AG04450 (cell line): ENCODE results near the gene JMJD4. TPM values are rescaled to one million over a fixed set of nuclear protein-coding genes. Genes with fewer than 3 reads are reported as not detected.

Source experiments
- CTCF ChIA-PET: fragments of 300-600, 350-600 bp; formaldehyde crosslinking; extraction: SDS; loops from one replicate; lab custom pipeline; 2022; ENCODE audit warnings: antibody characterized with exemption, inconsistent platforms; lab: Charles Lee
- POLR2A ChIA-PET: fragments of 350-600 bp; formaldehyde crosslinking; extraction: SDS; loops from one replicate; lab custom pipeline; 2021; ENCODE audit warnings: antibody characterized with exemption, inconsistent platforms; lab: Yijun Ruan, JAX
- DNase-seq: peaks from one replicate; pipeline ENCODE4 v3.0.0-alpha.2; 2011; ENCODE audit warnings: low read depth, low spot score
- H3K27ac ChIP-seq: one replicate; pipeline ENCODE4 v1.5.1; 2012; ENCODE audit warnings: low read depth, low read length, control low read depth
- H3K27me3 ChIP-seq: one replicate; pipeline ENCODE4 v1.6.0; 2012; ENCODE audit warnings: low read length; ENCODE audit not compliant: control insufficient read depth, insufficient read depth
- H3K4me3 ChIP-seq: 2 replicates; pipeline ENCODE4 v1.5.1; 2011; ENCODE audit warnings: mild to moderate bottlenecking, low read depth, low read length, control low read depth
- H3K9me3 ChIP-seq: 2 replicates; pipeline ENCODE4 v1.5.1; 2012; ENCODE audit warnings: low read length; ENCODE audit not compliant: control insufficient read depth, insufficient read depth
- polyA plus RNA-seq: library from polyadenylated mRNA; depleted of rRNA; stranded (reverse); fragments of >200 nt; gene quantifications from 2 replicates; pipeline ENCODE4 v1.2.3, GENCODE V29; 2011
- TF ChIP-seq, protein P1 (sequence below): IDR thresholded peaks from 2 replicates; pipeline ENCODE4 v1.5.1; 2011; ENCODE audit warnings: low read depth, low read length, control low read depth, inconsistent platforms

JMJD4 gene
- polyA plus RNA-seq, 1 experiment = 13.4 TPM

GRCh38 chr1:227766653-227767277 is 31.7 kb upstream of the JMJD4 start:
- POLR2A ChIA-PET = no interaction called here
- TF ChIP-seq, protein P1, sequence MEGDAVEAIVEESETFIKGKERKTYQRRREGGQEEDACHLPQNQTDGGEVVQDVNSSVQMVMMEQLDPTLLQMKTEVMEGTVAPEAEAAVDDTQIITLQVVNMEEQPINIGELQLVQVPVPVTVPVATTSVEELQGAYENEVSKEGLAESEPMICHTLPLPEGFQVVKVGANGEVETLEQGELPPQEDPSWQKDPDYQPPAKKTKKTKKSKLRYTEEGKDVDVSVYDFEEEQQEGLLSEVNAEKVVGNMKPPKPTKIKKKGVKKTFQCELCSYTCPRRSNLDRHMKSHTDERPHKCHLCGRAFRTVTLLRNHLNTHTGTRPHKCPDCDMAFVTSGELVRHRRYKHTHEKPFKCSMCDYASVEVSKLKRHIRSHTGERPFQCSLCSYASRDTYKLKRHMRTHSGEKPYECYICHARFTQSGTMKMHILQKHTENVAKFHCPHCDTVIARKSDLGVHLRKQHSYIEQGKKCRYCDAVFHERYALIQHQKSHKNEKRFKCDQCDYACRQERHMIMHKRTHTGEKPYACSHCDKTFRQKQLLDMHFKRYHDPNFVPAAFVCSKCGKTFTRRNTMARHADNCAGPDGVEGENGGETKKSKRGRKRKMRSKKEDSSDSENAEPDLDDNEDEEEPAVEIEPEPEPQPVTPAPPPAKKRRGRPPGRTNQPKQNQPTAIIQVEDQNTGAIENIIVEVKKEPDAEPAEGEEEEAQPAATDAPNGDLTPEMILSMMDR = no peak
- H3K9me3 ChIP-seq = no peaks in the 10 kb centered on the region; the same call in 1 of the 2 replicates
- CTCF ChIA-PET = interaction anchor here (0.6 kb wide), 1 partner anchor 61 kb away, joined by 4 read pairs; no protein-coding TSS in a partner anchor
- no peak for DNase-seq
- H3K27me3 ChIP-seq = no peaks in the 10 kb centered on the region
- H3K27ac ChIP-seq = no peak overlapping the region
- H3K4me3 ChIP-seq = no peak overlapping the region

DNA sequence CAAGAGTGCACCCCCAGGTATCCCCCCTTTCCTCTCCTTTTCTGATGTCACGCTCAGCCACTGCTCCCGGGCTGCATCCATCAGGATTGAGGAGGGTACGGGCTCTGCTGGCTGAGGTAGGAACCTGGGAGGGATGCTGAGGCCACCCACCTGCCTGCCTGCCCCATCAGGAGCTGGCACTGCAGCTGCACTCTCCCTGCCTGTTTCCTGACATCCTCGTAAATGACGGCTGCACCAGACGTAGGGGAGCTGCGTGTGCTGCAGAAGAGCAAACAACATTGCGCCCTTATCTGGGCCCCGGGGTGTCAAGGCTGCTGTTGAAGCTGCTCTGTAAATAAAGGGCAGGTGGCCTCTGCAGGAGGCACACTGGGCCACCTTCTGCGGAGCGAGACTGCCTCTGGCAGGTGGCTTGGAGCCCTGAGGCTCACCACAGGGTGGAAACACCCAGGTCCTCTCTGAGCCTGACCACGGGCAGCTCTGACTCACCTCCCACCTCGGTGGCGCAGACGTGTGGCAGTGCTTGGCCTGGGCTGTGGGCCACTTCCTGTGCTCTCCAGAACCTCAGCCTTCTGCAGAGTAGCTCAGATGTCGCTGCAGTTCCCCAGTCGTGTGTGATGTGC is 31.0 kb upstream of the JMJD4 start:
- POLR2A ChIA-PET = no interaction called here
- CTCF ChIA-PET = interaction anchor here (0.6 kb wide), 1 partner anchor 61 kb away, joined by 4 read pairs; no protein-coding TSS in a partner anchor
- Histone ChIP-seq H3K9me3 (no peaks in the 10 kb centered on the region; the same call in 1 of the 2 replicates), H3K27me3 (no peaks in the 10 kb centered on the region), H3K4me3 (no peak overlapping the region), H3K27ac (no peak overlapping the region)
- TF ChIP-seq, protein P1 = no peak
- DNase-seq = no peak

DNA sequence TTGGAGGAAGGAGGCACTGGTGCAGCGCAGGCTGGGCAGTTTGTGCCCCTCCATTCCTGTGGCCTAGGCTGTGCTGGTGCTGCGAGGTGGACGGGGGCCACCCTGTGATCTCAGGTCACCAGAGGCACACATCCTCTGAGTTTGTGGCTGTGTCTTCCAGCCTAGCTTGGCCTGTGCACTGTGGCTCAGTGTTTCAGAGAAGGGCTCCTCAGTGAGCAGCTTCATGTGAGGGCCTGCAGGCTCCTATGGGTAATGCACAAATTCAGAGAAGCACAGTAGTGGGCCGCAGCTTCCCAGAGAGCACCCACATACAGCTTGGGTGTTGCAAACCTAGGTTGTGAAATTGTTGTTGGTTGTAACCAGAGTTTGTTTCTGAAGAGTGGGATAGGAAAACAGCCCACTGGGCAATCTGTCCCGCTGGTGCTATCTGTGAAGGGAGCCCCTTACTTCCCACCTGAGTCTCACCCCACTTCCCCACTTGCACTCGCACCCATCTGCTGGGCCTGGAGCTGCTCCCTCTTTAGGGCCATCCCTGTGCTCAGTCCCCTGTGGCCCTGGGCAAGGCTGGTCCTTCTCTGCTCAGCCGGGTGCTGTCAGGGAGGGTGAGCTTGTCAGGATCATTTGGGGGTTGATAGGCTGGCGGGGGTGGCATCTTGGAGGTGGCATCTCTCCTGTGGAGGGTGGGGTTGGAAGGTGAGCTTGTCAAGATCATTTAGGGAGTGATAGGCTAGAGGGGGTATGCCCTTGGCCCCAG is 30.3 kb upstream of the JMJD4 start:
- ChIA-PET CTCF (no interaction called here), POLR2A (no interaction called here)
- Histone ChIP-seq H3K27ac (no peak overlapping the region), H3K4me3 (no peak overlapping the region), H3K9me3 (no peaks in the 10 kb centered on the region; the same call in 1 of the 2 replicates), H3K27me3 (no peaks in the 10 kb centered on the region)
- no peak for DNase-seq
- TF ChIP-seq, protein P1 = no peak

DNA sequence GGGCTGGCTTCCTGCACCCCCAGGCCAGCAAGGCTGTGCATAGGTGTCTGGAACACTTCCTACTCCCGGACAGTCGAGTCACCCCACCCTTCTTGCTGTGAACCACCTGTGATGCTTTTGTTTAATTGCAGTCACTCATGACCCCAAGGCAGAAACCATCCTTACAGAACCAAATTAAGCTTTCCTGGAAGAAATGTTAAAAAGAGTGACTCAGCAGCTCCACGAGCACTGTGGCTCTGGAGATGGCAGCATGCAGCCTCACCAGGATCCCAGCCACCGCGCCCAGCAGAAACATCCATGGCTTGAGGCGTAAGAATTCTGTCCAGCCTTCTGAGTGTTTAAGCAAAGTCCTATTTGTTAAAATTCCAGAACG is 28.9 kb upstream of the JMJD4 start:
- ChIA-PET CTCF (interaction anchor here (1.3 to 1.8 kb wide), 2 partner anchors 24 to 182 kb away, joined by 3 to 7 read pairs; no protein-coding TSS in a partner anchor), POLR2A (no interaction called here)

More for the DNA sequence above, 28.9 kb upstream of the JMJD4 start:
- Histone ChIP-seq H3K9me3 (peaks cover 4% of the 10 kb centered on the region), H3K27ac (peak overlapping the region; percentile 31), H3K4me3 (no peak overlapping the region), H3K27me3 (no peaks in the 10 kb centered on the region)
- TF ChIP-seq, protein P1 = no peak
- no peak for DNase-seq
